GM21717 (cell line): Measurements from ENCODE around the gene ANO9.
A peak's percentile ranks its signal among the peaks of the same experiment; 100 is the strongest.
"Not testable (repeated sequence)": the region's sequence is repeated elsewhere in the genome, so short reads cannot be mapped to it uniquely, and the experiment has no call there.

Experiments used
- ATAC-seq: cut with Tn5 transposase; IDR thresholded peaks from one replicate; pipeline ENCODE4 v1.9.1; 2021; ENCODE audit warnings: mild to moderate bottlenecking, moderate library complexity; ENCODE audit not compliant: unreplicated experiment

Gene ANO9

GRCh38 chr11:417652-418342 lies 24.0 kb downstream of the ANO9 start:
- ATAC-seq, result no peak

DNA sequence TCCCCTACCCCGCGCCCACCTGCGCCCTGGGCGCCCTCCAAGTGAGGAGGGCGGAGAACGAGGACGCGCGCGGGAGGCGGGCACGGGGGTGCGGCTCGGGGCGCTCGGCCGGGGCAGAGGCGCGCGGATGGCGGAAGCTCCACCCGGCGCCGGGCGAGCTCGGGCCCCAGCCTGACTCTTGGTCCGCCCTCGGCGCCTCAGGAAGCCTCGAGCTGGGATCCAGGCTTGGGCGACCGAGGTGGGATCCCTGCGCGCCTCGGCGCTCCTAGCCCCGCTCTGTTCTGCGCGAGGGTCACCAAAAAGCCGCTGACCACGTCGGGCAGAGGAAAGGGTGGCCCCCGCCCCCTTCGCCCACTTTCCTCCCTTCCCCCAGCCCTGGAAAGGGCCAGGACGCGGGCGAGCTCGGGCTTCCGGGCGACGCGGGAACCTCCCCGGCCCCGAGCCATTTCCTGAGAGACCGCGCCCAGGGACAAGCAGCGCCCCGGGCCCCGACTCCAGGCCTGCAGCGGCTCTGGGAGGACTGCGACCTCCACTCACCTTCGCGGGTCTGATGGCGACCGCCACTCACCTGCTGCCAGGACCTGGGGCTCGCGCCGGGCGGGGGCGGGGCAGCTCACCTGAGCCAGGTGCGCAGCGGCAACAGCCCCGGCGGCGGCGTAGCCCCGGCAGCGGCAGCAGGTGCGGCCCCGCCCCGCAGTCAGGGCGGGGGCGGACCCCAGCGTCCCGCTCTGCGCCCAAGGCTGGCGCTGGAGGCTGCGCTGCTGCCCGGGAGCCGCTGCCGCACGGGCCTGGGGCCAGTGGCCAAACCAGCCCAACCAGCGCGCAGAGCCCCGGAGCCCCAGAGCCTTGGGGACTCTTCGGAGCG lies 24.8 kb downstream of the ANO9 start:
- ATAC-seq, result no peak

DNA sequence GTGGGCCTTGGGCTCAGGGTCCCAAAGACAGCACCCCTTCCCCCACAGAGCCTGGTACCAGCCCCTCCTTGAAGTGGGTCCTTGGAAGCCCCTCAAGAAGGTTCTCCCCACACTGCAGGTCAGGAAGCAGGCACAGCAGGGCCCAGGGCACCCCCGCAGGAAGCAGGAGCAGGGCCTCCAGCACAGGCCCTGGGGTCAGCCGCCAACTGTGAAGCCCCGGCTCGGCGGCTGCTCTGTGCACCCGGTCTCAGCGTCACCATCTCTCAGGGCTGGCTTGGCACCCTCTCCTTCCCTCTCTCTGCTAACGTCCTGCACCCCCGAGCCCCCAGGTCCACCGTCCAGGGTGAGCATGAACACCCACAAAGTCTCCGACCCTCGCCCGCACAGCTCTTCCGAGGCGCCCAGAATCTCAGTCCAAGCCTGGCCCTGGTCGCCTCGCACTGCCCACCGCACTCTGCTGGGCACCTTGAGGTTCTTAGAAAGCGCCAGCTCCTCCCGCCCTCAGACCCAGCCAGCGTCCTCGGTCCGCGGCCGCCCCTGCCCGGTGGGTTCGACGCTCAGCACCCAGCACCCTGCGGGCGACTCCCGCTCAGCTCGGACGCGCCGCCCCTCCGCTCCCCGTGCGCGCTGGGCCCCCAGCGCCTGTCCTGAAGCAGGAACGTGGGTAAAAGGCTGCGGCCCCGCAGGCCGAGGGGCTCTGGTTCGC lies 25.6 kb downstream of the ANO9 start:
- ATAC-seq, result no peak

- ATAC-seq, result no peak
Observed at GRCh38 chr11:415640-416041, 26.2 kb downstream of the ANO9 start.

- ATAC-seq, result no peak
Observed at GRCh38 chr11:414318-414857, 27.4 kb downstream of the ANO9 start.

GRCh38 chr11:413120-414081 lies 28.4 kb downstream of the ANO9 start:
- ATAC-seq, result no peak

GRCh38 chr11:412641-413119 lies 29.1 kb downstream of the ANO9 start:
- ATAC-seq, result no peak

- not testable (repeated sequence) for ATAC-seq
Observed at GRCh38 chr11:411520-411919, 30.3 kb downstream of the ANO9 start.

DNA sequence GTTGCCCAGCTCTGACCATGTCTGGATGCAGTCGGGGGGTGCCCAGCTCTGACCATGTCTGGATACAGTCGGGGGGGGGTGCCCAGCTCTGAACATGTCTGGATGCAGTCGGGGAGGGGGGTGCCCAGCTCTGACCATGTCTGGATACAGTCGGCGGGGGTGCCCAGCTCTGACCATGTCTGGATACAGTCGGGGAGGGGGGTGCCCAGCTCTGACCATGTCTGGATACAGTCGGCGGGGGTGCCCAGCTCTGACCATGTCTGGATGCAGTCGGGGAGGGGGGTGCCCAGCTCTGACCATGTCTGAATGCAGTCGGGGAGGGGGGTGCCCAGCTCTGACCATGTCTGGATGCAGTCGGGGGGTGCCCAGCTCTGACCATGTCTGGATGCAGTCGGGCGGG lies 31.1 kb downstream of the ANO9 start:
- ATAC-seq, result not testable (repeated sequence)

DNA sequence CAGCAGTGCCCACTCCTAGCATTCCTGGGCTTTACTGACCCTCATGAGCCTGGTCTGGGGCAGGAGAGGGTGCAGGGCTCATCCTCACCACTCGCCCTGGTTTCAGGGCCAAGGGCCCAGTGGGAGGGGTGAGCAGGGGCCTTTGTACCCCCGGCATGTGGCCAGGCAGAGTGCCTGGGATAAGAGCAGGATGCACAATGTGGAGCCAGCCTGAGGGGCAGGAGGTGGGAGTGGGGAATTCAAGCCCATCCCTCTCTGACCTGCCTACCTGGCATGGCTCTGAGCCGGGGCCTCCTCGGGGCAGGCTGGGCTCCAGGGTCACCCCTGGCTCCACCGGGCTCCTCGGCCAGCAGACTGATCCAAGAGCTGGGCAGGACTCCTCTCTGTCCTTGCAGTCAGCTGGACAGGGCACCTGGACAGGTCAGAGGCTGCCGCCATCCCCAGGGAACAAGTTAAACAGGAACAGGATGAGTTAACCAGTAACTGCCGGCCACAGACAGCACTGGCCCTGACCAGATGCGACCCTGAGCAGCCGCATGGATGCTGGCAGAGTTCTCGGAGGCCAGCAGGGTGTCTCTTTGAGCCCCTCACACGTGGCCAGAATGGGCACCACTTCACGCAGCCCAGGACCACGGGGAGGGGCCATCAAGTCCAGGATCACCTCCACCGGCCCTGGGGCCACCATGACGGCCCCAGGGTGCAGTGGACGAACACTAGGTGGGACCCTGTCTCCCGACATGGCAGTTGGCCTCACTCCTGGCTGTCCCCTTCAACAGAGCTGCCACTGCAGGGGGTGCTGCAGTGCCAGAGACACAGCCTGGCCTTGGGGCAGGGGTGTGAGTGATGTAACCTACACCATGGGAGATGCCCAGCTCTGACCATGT lies 32.0 kb downstream of the ANO9 start:
- ATAC-seq, result no peak

DNA sequence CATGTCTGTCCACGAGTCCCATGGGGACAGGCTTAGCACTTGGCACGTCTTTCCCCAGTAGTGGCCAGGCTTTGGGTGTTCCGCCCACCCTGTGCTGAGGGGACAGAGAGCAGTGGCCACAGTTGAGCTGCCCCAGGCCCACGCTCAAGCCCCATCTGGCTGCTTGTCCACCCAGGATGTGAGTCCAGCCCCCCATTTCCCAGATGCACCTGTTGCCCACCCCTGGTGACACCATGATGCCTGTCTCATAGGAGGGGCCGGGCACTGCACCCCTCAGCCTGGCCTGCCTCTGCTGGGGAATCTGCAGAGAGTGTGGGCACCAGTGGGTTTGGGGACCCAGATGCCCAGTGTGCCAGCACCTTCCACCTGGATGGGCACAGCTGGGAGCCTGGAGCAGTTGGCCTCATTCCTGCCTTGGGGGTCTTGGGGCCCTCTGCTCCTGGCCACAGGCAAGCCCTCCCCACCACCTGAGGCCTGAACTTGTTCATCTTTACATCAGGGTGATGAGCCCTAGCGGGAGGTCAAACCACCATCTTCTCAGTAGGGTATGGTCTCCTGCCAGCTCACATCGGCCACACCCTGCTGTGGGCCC lies 32.7 kb downstream of the ANO9 start:
- no peak for ATAC-seq

DNA sequence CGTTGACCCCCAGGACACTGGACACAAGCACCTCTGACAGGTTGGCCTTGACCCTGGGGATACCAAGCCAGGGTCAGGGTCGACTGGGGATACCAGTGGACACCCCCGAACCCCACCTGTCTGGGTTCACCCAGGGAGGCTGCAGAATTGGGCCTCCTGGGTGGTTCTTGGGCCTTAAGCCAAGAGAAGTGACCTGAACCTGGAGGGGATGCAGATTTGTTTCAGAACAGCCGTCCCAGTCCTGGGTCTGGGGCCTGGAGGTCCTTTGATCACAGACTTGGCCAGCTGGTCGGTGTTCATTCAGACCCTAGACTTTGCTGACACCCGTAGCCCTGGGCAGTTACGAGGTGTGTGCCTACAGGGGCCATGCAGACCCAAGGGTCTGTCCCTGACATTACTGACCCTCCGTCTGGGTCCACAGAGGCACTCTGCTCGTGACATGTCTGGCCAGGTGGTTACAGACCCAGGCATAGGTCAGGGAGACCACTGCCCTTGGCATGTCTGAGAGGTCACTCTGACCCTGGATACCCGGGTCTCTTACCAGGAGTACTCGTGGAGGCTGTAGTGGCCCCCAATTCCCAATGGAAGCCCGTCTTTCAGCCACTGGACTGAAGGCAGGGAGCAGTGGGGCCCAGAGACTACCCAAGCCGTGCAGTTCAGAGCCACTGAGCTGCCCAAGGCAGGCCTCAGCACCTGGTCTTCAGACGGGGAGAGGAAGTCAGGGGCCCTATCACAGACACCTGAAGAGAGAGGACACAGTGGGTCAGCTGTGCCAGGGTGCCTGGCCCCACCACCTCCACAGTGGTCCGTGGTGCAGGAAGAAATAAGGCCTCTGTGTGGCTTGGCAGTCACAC lies 33.4 kb downstream of the ANO9 start:
- no peak for ATAC-seq

DNA sequence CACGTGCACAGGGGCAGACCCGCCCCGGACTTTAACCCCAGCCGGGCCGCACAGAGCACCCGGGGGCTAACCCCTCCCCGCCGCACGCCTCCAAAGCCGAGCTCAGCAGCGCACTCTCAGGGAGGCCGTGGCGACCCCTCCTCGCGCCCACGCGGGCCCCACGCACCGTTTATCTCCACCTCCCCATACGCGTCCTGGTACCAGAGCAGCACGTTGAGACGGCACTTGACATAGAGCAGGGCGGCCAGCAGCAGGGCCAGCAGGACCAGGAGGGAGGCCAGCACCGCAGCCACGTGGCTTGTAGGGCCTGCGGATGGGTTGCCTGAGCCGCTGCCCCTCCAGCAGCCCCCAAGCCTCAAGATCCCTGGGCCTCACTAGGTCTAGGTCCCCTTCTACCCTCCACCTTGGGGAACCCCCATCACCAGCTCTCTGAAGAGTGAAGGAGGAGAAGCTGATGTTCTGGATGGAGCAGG lies 34.1 kb downstream of the ANO9 start:
- ATAC-seq, result no peak

DNA sequence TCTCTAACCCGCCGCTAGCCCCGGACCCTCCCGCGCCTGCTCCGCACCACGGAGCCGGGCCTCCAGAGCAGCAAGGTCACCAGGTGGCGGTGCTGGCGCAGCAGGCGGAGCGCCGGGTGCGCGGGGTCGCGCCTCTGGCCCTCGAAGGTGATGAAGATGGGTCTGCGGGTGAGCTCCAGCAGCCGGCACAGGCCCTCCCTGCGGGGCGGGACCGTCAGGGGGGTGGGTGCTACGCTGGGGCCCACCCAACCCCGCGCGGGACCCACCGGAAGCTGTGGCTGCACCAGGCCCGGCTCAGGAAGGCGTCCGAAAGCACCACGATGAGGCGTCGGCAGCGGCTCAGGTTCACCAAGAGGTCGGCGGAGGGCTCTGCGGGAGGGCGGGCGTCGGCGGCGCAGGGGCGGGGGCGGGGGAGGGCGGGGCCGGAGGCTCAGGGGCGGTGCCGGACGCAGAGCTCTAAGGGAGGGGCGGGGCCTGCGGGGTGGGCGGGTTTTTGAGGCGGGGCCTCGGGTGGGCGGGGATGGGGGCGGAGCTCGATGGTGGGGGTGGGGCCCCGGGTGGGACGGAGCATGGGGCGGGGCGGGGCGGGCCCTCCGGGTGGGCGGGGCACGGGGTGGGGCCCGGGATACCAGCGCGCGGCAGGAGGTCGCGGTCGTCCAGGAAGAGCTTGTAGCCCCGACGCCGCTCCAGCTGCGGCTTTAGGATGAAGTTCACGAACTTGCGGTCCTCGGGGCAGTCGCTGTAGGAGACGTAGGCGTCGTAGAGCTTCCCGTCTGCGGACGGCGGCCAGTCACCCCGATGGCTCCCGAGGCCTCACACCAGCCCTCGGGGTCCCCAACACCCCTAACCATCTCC lies 34.8 kb downstream of the ANO9 start:
- ATAC-seq, result peak; percentile 64

- no peak for ATAC-seq
Observed at GRCh38 chr11:405954-406795, 35.6 kb downstream of the ANO9 start.
